Ovary (tissue), 9 donors: ENCODE data around the gene TMEM145. TPM values are rescaled to one million over a fixed set of nuclear protein-coding genes. Genes with fewer than 3 reads are reported as not detected.
A peak's percentile ranks its signal among the peaks of the same experiment; 100 is the strongest.

ENCODE experiments used
- DNase-seq, 5 donors: peaks; one replicate each; pipeline ENCODE4 v3.0.0-alpha.2; 2019 to 2020
- H3K27ac ChIP-seq, 2 donors: fragments of 200-600 bp; one replicate each; pipeline versions ENCODE4 v1.5.1 to v1.8.0; 2019 to 2022
- H3K27me3 ChIP-seq: fragments of 200-600 bp; one replicate; pipeline ENCODE4 v1.8.0; 2022
- H3K36me3 ChIP-seq: fragments of 200-600 bp; sonication (generic); one replicate; pipeline ENCODE4 v1.5.1; 2019
- H3K4me1 ChIP-seq: one replicate; pipeline ENCODE4 v1.8.1; 2013; ENCODE audit warnings: mild to moderate bottlenecking, moderate library complexity; ENCODE audit not compliant: insufficient read depth
- H3K4me3 ChIP-seq: fragments of 200-600 bp; sonication (generic); one replicate; pipeline ENCODE4 v1.5.1; 2017
- H3K9me3 ChIP-seq, 2 donors: fragments of 200-600 bp in 1 of 2; sonication (generic) in 1 of 2; one replicate each; pipeline versions ENCODE4 v1.5.1 to v1.8.1; 2013 to 2019; ENCODE audit warnings: mild to moderate bottlenecking in 1 of 2, moderate library complexity in 1 of 2
- EP300 ChIP-seq: sonication (generic); formaldehyde crosslinking; IDR thresholded peaks from one replicate; pipeline ENCODE4 v1.6.1; 2017; ENCODE audit warnings: antibody characterized with exemption
- POLR2A ChIP-seq: fragments of 450-650 bp; IDR thresholded peaks from one replicate; pipeline ENCODE4 v1.6.1; 2017; ENCODE audit warnings: antibody characterized with exemption, mild to moderate bottlenecking, moderate library complexity
- WGBS, 3 donors: extraction: QIAGEN DNeasy Blood & Tissue Kit in 1 of 3; methylation state at CpG; one replicate each; pipeline versions ENCODE4 v1.1.5 to v1.1.7; 2013 to 2017; 5-methylcytosine and 5-hydroxymethylcytosine counted together
- intact Hi-C, 4 donors: fragments of 100-400 bp; cut with DNase I; formaldehyde crosslinking; loops; one replicate each; pipeline versions ENCODE4 v1.11.0 to v1.15.1; 2022 to 2023
- polyA plus RNA-seq, 2 donors: library from polyadenylated mRNA; stranded (reverse); fragments of 200-250 nt in 1 of 2; fragments of 350-450 nt in 1 of 2; fragmentation: Illumina TruSeq in 1 of 2; extraction: RNeasy Lipid Tissue Mini Kit (QIAGEN cat#74804) in 1 of 2; gene quantifications; one replicate each; pipeline ENCODE4 v1.2.3, GENCODE V29; 2013 to 2014
- total RNA-seq, 7 donors: library from RNA; depleted of rRNA in 2 of 7; stranded (reverse); fragments of >200 nt in 2 of 7; fragmentation: NEBNext Ultra II Directional in 3 of 7; extraction: Animal tissue kit (Norgen Biotek cat#: 25700) in 3 of 7; gene quantifications; one replicate each; pipeline versions ENCODE4 v1.1.0 to v1.2.4, GENCODE V29; 2016 to 2023
- TF ChIP-seq, protein P1 (sequence below), 3 donors: fragments of 450-650 bp in 2 of 3; fragments of 200-600 bp in 1 of 3; IDR thresholded peaks; one replicate each; pipeline versions ENCODE4 v1.5.1 to v1.8.0; 2016 to 2022; ENCODE audit warnings: antibody characterized with exemption in 3 of 3, mild to moderate bottlenecking in 1 of 3
- donor health status: DM: no; HTN: no; CAD: no; lungs with moderate emphysema.
- donor health status: DM: no; HTN: no; CAD: no.
- donor health status: Bipolar disorder and iron deficiency.
- donor health status: DM: yes; HTN: yes; CAD: no.
- donor health status: DM: no; HTN: no; CAD: no.
- donor health status: DM: yes; HTN: yes; CAD: no.

Gene TMEM145
- total and polyA plus RNA-seq, 9 donors: 0.08 to 1.7 (median 0.30) TPM; not detected in 3

DNA sequence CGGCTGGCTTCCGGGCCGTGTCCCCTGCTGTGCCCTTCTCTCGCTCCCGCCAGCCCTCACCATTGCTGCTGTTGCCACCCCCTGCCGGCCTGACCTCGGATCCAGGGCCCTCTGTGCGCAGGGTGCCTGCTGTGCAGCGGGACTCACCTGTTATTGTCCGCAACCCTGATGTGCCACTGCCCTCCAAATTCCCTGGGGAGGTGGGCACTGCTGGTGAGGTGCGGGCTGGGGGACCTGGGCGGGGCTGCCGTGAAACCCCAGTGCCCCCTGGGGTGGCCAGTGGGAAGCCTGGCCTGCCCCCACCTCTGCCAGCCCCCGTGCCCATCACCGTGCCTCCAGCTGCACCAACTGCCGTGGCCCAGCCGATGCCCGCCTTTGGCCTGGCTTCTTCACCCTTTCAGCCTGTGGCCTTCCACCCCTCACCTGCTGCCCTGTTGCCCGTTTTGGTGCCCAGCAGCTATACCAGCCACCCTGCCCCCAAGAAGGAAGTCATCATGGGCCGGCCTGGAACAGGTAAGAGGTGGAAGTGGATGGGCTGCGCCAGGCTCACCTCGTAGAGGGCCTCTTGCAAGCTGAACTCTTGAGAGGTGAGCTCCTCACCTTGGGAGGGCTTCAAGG lies 38.9 kb upstream of the TMEM145 start:
- no peak overlapping the region for H3K27ac ChIP-seq
- 86 to 90% (median 88%) methylated on average over 22 of the region's 22 CpGs for WGBS, 3 donors

DNA sequence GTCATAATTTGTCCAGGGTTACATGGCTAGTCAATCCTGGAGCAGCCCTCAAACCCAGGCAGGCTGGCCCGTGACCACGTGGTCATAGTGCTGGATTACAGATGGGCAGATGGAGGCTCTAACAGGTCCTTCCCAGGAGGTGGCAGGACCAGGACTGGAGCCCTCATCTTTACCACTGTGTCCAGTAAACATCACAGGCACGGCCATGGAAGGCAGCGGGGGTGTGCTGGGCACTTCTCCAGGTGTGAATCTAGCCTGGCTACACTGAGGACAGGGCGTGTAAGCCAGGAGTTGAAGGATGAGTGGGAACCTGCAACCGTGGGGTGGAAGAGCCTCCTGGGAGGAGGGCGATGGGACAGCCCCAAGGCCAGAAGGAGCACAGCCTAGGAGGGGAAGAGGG lies 38.0 kb upstream of the TMEM145 start:
- WGBS, 3 donors: 60 to 64% (median 62%) methylated on average over 7 of the region's 7 CpGs
- no peak overlapping the region for H3K4me3 ChIP-seq
- peak in 2 of 5 donors; percentile 24 to 35 for DNase-seq
- no peaks in the 10 kb centered on the region for H3K9me3 ChIP-seq
- no peaks in the 10 kb centered on the region for H3K36me3 ChIP-seq
- TF ChIP-seq, protein P1, sequence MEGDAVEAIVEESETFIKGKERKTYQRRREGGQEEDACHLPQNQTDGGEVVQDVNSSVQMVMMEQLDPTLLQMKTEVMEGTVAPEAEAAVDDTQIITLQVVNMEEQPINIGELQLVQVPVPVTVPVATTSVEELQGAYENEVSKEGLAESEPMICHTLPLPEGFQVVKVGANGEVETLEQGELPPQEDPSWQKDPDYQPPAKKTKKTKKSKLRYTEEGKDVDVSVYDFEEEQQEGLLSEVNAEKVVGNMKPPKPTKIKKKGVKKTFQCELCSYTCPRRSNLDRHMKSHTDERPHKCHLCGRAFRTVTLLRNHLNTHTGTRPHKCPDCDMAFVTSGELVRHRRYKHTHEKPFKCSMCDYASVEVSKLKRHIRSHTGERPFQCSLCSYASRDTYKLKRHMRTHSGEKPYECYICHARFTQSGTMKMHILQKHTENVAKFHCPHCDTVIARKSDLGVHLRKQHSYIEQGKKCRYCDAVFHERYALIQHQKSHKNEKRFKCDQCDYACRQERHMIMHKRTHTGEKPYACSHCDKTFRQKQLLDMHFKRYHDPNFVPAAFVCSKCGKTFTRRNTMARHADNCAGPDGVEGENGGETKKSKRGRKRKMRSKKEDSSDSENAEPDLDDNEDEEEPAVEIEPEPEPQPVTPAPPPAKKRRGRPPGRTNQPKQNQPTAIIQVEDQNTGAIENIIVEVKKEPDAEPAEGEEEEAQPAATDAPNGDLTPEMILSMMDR (IDR thresholded peaks at IDR 0.05): no peak
- TF ChIP-seq EP300: no peak
- TF ChIP-seq POLR2A: no peak
- intact Hi-C loops: no loop called here
- H3K27ac ChIP-seq: no peak overlapping the region
- peaks cover 8% of the 10 kb centered on the region for H3K4me1 ChIP-seq
- H3K27me3 ChIP-seq: no peaks in the 10 kb centered on the region

More for the DNA sequence above, 38.9 kb upstream of the TMEM145 start:
- Histone ChIP-seq H3K27me3 (no peaks in the 10 kb centered on the region), H3K36me3 (no peaks in the 10 kb centered on the region), H3K4me3 (no peak overlapping the region), H3K4me1 (peaks cover 4% of the 10 kb centered on the region), H3K9me3 (no peaks in the 10 kb centered on the region)
- intact Hi-C loops: no loop called here
- TF ChIP-seq EP300 (no peak), POLR2A (no peak)
- TF ChIP-seq, protein P1 (IDR thresholded peaks at IDR 0.05): no peak
- DNase-seq: peak in 3 of 5 donors; percentile 20 to 42 (median 23)

DNA sequence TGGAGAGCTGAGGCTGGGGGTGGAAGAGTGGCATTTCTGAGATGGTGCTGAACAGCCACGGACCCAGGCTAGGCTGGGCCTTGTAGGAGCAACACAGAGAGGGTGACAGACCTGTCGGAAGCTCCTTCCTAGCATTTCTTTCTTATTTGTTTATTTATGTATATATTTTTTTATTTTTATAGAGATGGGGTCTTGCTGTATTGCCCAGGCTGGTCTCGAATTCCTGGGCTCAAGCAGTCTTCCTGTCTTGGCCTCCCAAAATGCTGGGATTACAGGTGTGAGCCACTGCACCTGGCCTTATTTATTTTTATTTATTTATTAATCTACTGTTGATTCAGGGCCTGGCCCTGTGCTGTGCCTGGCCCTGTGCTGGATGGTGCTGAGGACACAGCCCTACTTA lies 37.6 kb upstream of the TMEM145 start:
- H3K27ac ChIP-seq: no peak overlapping the region
- no peaks in the 10 kb centered on the region for H3K27me3 ChIP-seq
- intact Hi-C loops: no loop called here
- H3K36me3 ChIP-seq: no peaks in the 10 kb centered on the region
- H3K9me3 ChIP-seq: no peaks in the 10 kb centered on the region
- no peak overlapping the region for H3K4me3 ChIP-seq
- H3K4me1 ChIP-seq: peaks cover 7% of the 10 kb centered on the region
- WGBS, 3 donors: 85 to 90% (median 88%) methylated on average over 3 of the region's 3 CpGs
- TF ChIP-seq, protein P1 (IDR thresholded peaks at IDR 0.05): no peak
- TF ChIP-seq POLR2A (no peak), EP300 (no peak)
- DNase-seq: no peak

DNA sequence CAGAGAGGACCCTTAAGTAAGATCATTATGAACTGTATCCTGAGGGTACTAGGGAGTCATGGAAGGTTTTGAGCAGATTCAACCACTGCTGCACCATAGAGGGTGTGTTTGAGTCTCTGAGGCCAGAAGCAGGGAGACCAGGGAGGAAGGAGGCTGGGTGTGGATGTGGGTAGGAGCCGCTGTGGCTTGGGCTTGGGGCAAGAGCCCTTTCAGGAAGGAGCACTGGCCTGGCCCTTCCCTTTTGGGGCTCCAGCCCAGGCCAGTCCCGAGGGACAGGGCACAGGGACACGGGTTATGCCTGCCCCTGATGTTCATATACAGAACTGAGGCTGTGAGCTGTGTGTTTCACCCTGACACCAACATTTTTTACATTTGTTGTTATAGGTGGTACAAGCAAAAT lies 36.8 kb upstream of the TMEM145 start:
- intact Hi-C loops: no loop called here
- H3K4me3 ChIP-seq: no peak overlapping the region
- peaks cover 6% of the 10 kb centered on the region for H3K4me1 ChIP-seq
- no peak overlapping the region for H3K27ac ChIP-seq
- no peak for TF ChIP-seq POLR2A
- TF ChIP-seq, protein P1 (IDR thresholded peaks at IDR 0.05): no peak
- no peak for TF ChIP-seq EP300
- H3K27me3 ChIP-seq: no peaks in the 10 kb centered on the region
- no peaks in the 10 kb centered on the region for H3K9me3 ChIP-seq
- no peak for DNase-seq
- no peaks in the 10 kb centered on the region for H3K36me3 ChIP-seq
- 64 to 77% (median 71%) methylated on average over 3 of the region's 3 CpGs for WGBS, 3 donors
